GM21423 (cell line): ENCODE measurements around the gene DNAJC7.

Experiments
- ATAC-seq: cut with Tn5 transposase; IDR thresholded peaks from one replicate; pipeline ENCODE4 v1.9.1; 2021; ENCODE audit warnings: mild to moderate bottlenecking, moderate library complexity; ENCODE audit not compliant: unreplicated experiment

The DNAJC7 gene

DNA sequence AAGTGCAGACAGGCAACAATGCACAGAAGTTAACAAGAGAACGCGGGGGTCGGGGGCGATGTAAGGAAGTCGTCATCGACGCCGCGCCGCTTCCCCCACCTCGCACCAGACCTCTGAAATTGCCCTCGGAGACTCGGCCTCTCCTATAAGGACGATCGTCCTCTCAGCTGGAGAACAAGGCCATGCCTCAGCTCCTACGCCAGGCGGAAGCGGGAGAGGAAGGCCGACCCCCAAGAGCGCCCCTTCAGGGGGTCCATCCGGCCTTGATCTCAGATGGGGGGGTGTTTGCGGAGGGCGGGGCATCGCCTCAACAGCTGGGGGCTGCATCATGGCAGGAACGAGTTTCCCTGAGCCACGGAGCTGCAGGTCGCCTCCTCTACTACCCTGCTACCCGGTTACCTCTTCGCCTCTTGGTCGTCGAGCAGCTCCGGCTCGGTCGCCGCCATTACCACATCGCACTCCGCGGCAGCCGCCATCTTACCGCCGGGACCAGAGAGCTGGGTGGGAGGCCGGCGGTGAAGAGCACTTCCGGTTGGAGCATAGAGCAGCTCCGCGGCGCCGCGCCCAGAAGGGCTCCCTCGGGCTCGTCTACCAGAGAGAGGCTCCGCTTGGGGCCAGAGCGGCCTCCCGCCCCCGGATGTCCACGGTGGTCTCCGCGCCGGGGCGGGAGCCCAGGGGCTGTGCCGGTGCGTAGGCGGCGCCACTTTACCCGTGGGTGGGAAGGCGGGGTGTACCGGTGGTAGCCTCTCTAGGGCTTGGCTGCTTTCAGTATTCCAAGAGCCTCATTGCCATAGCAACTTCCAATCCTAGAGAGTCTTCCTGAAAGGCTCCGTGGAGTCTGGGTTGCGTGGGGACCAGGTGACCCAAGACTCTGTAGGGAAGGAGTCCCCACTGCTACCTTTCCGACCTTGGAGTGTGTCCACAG is at the start of gene DNAJC7:
Gene DNAJC7, minus strand, starts transcription at position 499 of the 925 bp plus-strand sequence. Its CDS starts 23 bp downstream, at position 476.
- peak; percentile 82 for ATAC-seq

- ATAC-seq = no peak
Observed at GRCh38 chr17:42065201-42065600, 48.0 kb upstream of the DNAJC7 start.

GRCh38 chr17:42062681-42063080 is 45.4 kb upstream of the DNAJC7 start:
- ATAC-seq = no peak

- no peak for ATAC-seq
Observed at GRCh38 chr17:42061646-42062487, 44.6 kb upstream of the DNAJC7 start.

DNA sequence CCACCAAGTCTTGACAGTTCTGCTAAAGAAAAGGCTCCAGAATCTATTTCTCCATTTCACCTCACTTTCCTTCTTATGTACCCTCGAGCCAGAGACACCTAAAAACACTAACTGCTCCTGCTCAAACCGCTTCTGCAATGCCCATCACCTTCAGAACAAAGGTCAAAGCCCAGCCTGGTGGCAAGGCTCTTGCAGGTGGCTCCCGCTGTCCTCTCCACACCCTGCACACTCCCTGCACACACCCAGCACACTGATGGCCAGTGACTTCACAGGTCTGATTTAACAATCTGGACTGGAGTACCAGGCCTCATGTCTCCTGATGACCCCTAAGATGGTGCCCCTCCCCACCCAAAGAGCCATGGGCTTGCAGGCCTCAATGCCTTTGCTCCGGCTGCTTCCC is 43.0 kb upstream of the DNAJC7 start:
- ATAC-seq = no peak

- no peak for ATAC-seq
Observed at GRCh38 chr17:42059815-42060214, 42.6 kb upstream of the DNAJC7 start.

DNA sequence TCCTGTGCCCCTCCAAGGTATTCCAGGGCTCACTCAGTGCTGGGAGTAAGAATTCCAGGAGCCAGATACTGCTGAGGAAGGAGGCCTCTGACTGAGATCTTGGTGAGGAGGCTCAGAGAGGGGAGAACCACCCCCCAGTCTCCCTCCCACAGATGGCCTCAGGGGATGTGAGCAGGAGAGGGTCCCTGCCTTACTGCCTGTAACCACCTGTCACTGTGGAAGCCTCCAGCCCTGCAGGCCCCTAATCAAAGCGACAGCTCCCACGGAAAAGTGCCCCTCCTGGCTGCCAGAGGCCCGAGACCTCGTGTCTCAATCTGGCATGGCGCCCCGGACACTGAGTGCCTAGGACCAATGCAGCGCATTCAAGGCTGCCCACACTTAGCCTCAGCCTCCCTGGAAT is 40.8 kb upstream of the DNAJC7 start:
- no peak for ATAC-seq

DNA sequence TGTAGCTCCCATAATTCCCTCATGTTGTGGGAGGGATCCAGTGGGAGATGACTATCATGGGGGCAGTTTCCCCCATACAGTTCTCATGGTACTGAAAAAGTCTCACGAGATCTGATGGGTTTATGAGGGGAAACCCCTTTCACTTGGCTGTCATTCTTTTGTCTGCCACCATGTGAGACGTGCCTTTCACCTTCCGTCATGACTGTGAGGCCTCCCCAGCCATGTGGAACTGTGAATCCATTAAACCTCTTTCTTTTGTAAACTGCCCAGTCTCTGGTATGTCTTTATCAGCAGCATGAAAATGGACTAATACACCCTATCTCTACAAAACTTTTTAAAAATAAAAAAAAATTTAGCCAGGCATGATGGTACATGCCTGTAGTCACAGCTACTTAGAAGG is 39.4 kb upstream of the DNAJC7 start:
- no peak for ATAC-seq

- no peak for ATAC-seq
Observed at GRCh38 chr17:42055496-42055895, 38.3 kb upstream of the DNAJC7 start.

- no peak for ATAC-seq
Observed at GRCh38 chr17:42055027-42055426, 37.8 kb upstream of the DNAJC7 start.

DNA sequence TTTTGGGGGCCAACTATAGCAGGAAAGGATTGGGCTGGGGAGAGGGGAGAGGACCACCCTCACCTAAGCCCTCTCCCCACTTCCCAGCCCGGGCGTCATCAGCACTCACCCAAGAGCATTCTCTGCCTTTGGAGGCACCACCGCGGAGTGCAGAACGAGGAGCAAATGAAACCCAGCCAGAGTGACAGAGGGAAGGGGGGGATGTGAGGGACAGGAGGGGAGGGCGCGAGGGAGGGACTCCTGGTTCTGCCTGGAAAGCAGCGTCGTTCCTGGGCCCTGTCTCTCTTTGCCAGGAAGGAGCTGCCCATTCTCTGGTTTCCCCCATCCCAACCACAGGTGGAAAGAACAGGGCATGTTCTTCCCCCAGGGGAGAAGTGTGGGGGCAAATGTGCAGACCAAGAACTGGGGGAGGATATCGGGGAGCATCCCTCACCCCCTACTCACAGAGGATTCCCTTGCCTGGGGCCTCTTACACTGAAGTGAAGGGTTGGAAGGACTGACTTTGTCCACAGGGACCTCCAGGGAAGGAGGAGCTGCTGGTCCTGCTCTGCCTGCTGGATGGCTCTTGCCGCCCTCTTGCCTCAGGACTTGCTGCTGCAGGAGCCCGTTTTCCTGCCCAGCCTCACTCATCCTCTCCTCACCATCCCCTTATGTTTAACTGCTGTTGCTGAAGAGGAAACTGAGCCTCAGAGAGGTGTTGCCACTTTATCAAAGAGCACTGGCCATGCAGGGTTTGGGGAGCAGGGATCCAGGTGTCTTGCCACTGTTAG is 36.7 kb upstream of the DNAJC7 start:
- ATAC-seq = no peak

GRCh38 chr17:42052346-42052877 is 35.2 kb upstream of the DNAJC7 start:
- no peak for ATAC-seq

GRCh38 chr17:42051645-42052044 is 34.4 kb upstream of the DNAJC7 start:
- ATAC-seq = no peak

DNA sequence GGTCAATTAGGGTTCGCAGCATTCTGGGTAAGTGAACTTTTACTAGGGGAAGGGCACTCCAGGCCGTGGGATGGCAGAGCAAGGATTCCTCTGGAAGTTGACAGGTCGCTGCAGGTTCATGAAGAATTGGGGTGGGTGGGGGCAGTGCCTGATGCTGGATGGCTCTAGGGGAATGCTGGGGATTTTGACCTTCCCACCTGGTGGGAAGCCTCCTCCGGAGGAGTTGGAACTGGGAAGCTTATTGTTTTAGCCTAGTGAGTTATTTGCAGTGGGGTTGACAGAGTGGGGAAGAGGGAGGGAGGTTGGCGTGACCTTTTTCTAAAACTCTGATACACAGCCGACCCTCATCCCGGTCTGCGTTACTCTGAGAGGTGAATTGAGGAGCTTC is 33.8 kb upstream of the DNAJC7 start:
- no peak for ATAC-seq

DNA sequence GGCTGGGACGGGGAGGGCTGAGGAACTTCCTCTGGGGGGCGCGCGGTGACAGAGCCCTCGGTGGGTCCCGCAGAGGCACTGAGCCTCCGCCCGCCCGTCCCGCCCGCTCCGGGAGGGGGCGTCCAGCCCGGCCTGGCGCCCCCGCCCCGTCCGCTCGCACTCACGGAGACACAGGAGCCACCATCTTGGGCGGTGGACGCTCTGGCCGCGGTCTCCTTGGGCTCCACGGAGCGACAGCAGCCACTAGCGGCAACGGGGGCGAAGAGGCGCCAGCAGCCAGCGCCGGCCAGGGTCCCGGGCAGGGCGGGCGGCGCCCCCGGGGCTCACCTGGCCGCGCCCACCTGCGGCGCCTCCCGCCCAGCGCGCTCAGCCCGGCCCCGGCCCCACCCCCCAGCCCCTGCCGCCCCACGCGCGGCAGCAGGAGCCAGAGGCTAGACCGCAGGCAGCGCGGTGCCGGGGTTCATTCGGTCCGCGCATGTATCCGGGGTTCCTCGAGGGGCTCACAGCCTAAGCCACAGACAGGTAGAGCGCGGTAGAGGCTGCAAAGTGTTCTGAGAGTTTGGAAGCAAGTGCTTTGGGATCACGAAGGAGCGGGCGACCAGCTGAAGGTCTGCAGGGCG is 33.3 kb upstream of the DNAJC7 start, which contains the start of gene C17orf113:
Gene C17orf113, minus strand, starts transcription at position 209 of the 620 bp plus-strand sequence. CDS start 7,225 bp downstream, outside the sequence.
- no peak for ATAC-seq

DNA sequence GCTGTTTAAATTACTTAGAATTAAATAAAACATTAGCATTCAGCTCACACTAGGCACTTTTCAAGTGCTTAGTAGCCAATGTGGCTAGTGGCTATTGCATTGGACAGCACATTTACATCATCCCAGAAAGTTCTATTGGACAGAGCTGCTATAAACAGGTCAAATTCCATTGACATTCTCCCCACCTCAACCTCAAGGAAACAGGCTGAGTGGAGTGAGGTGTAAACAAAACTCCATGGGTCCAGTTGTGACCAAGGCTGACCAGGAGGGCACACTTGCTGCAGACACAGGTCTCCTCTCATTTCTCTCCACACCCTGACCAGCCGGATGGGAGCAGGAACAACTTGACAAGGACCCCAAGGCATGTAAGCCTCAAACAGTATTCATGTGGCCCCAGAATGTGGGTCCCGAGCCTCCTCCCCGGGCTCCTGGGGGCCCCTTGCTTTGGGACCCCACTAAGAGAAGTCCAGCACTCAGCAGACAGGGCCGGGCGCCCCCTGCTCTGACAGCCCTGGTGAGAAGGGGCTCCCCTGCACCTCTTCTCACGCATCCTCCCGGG is 32.7 kb upstream of the DNAJC7 start:
- no peak for ATAC-seq

DNA sequence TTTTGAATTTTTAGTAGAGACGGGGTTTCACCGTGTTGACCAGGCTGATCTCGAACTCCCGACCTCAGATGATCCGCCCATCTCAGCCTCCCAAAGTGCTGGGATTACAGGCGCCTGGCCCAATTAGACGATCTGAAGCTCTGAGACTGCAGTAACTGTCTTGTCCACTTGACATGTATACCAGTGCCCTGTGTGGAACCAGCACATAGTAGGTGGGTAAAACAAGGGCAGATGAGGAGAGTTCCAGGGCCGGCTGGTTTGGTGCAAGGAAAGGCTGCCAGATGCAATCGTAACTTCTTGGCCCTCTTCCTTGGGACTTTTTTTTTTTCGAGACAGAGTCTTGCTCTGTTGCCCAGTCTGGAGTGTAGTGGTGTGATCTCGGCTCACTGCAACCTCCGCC is 30.1 kb upstream of the DNAJC7 start:
- ATAC-seq = no peak

GRCh38 chr17:42045719-42046118 is 28.5 kb upstream of the DNAJC7 start:
- no peak for ATAC-seq

- ATAC-seq = no peak
Observed at GRCh38 chr17:42042598-42043319, 25.5 kb upstream of the DNAJC7 start.
